PC-3 (cell line): ENCODE measurements around the gene CTNS.

Source experiments
- EZH2 ChIP-seq: fragments of 300-600 bp; sonication (generic); IDR thresholded peaks from one replicate; pipeline ENCODE4 v1.6.1; 2017; ENCODE audit warnings: antibody characterized with exemption, mild to moderate bottlenecking, low read length; ENCODE audit not compliant: unreplicated experiment
- TF ChIP-seq, protein P1 (sequence below): fragments of 300-600 bp; sonication (generic); conservative IDR thresholded peaks from 2 replicates; pipeline ENCODE4 v1.5.1; 2017; ENCODE audit warnings: antibody characterized with exemption, low read depth, mild to moderate bottlenecking, low read length

DNA sequence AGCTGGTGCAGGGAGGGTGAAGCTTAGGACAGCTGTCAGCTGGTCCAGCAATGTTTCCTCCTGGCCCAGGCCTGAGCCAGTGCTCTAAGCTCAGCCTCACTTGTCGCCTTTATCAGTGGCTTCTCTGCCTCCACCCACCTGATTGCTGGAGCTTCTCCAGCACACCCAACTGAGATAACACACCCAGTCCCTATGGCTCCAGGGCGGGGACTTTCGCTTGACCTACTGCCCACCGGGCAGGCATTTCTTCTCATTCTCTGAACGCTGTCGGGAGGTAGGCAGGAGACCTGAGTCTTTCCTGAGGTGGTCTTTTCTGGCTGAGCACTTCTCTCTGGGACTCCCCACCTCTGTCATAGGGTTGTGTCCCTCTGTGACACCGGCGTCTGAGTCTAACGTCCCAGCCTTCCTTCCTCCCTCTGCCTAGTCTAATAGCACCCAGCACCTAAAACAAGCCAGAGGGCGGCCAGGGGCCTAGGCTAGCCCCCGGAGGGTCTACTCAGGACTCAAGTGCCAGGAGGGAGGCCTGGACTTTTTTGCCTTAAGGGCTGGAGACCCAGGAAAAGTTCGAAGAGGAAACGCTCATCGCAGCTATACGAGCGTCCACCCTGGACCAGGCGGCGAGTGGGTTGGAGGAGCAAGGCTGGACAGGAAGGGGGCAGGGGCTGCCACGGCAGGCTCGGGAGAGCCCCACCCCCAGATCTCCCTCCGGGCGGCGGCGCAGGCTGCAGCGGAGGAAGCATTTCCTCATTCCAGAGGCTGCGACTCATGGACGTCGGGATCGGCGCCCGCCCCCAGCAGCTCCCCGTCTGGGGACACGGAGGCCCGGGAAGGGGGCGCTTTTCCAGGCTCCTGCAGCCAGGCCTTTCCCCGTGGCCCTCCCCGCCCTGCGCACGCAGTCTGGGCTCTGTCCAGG is 31.1 kb downstream of the CTNS start:
- TF ChIP-seq, protein P1, sequence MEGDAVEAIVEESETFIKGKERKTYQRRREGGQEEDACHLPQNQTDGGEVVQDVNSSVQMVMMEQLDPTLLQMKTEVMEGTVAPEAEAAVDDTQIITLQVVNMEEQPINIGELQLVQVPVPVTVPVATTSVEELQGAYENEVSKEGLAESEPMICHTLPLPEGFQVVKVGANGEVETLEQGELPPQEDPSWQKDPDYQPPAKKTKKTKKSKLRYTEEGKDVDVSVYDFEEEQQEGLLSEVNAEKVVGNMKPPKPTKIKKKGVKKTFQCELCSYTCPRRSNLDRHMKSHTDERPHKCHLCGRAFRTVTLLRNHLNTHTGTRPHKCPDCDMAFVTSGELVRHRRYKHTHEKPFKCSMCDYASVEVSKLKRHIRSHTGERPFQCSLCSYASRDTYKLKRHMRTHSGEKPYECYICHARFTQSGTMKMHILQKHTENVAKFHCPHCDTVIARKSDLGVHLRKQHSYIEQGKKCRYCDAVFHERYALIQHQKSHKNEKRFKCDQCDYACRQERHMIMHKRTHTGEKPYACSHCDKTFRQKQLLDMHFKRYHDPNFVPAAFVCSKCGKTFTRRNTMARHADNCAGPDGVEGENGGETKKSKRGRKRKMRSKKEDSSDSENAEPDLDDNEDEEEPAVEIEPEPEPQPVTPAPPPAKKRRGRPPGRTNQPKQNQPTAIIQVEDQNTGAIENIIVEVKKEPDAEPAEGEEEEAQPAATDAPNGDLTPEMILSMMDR = peak; percentile 16; the same call in 1 of the 2 replicates
- TF ChIP-seq EZH2 = no peak
